Measurements from ENCODE around the gene GLIS1. TPM values are rescaled to one million over a fixed set of nuclear protein-coding genes. Genes with fewer than 3 reads are reported as not detected.
A peak's percentile ranks its signal among the peaks of the same experiment; 100 is the strongest.

GLIS1 gene
- total RNA-seq, 4 donors from 2014 or later, result 0.59 to 3.9 (median 0.75) TPM

- TF ChIP-seq EP300 (IDR thresholded peaks at IDR 0.05), result no peak
- TF ChIP-seq, protein P1, sequence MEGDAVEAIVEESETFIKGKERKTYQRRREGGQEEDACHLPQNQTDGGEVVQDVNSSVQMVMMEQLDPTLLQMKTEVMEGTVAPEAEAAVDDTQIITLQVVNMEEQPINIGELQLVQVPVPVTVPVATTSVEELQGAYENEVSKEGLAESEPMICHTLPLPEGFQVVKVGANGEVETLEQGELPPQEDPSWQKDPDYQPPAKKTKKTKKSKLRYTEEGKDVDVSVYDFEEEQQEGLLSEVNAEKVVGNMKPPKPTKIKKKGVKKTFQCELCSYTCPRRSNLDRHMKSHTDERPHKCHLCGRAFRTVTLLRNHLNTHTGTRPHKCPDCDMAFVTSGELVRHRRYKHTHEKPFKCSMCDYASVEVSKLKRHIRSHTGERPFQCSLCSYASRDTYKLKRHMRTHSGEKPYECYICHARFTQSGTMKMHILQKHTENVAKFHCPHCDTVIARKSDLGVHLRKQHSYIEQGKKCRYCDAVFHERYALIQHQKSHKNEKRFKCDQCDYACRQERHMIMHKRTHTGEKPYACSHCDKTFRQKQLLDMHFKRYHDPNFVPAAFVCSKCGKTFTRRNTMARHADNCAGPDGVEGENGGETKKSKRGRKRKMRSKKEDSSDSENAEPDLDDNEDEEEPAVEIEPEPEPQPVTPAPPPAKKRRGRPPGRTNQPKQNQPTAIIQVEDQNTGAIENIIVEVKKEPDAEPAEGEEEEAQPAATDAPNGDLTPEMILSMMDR (IDR thresholded peaks at IDR 0.05), result peak in 1 of 5 experiments; percentile 12
- no peak for TF ChIP-seq POLR2A (IDR thresholded peaks at IDR 0.05)
- H3K36me3 ChIP-seq, result no peaks in the 10 kb centered on the region
- H3K4me3 ChIP-seq, result no peak overlapping the region
- DNase-seq (ENCODE audit: low spot score in 2 of 2), result no peak
- peaks cover 0 to 5% of the 10 kb centered on the region in 2 donors for H3K27me3 ChIP-seq
- no peak overlapping the region for H3K27ac ChIP-seq
- H3K9me3 ChIP-seq, result no peaks in the 10 kb centered on the region
- no peaks in the 10 kb centered on the region for H3K4me1 ChIP-seq
- WGBS, 2 donors, result 49 to 50% methylated on average over 11 of the region's 11 CpGs
Measured at GRCh38 chr1:53715478-53715877, 23.5 kb downstream of the GLIS1 start.

DNA sequence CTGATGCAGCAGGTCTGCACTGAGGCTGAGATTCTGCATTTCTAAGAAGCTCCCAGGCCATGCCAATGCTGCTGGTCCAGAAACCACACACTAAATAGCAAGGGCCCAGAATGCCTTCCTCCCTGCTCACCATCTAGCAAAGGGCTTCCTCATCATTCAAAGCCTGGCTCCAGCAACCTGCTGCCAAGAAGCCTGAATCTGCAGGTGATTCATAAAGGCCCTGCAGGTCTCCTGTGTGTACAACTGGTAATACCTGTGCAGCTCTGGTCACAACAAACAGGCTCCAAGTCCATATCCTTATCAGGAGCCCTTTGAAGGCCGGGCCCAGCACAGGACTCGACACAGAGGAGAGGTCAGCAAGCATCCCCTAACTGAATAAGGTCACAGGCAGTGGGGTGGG lies 26.7 kb downstream of the GLIS1 start:
- Histone ChIP-seq H3K4me1 (no peaks in the 10 kb centered on the region), H3K36me3 (no peaks in the 10 kb centered on the region), H3K4me3 (no peak overlapping the region), H3K27me3 (peaks cover 0 to 5% of the 10 kb centered on the region in 2 donors), H3K27ac (no peak overlapping the region), H3K9me3 (no peaks in the 10 kb centered on the region)
- no peak for TF ChIP-seq POLR2A (IDR thresholded peaks at IDR 0.05)
- TF ChIP-seq EP300 (IDR thresholded peaks at IDR 0.05), result no peak
- TF ChIP-seq, protein P1 (IDR thresholded peaks at IDR 0.05), result no peak
- WGBS, 2 donors, result 95 to 100% methylated on average over 2 of the region's 2 CpGs
- DNase-seq (ENCODE audit: low spot score in 2 of 2), result no peak

DNA sequence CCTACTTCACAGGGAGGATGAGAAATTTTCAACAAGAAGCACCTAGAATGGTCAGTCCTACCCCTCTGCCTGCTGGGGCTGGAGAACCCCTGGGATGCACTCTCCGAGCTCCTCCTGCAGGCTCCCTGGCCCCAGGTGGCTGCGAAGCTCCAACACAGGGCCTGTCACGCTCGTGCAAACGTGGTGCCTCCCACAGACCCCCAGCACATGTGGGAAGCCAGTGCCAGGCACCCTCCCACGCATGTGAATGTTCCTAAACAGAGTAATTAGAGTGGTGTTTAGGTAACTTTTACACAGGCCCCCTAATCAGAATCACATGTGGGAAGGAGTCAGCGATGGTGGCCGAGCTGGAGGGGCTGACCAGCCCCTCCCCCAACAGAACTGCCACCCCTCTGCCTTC lies 28.4 kb downstream of the GLIS1 start:
- DNase-seq (ENCODE audit: low spot score in 2 of 2), result no peak
- H3K27ac ChIP-seq, result no peak overlapping the region
- WGBS, 2 donors, result 63 to 67% methylated on average over 6 to 8 of the region's 8 CpGs
- H3K4me3 ChIP-seq, result no peak overlapping the region
- TF ChIP-seq, protein P1 (IDR thresholded peaks at IDR 0.05), result no peak
- TF ChIP-seq POLR2A (IDR thresholded peaks at IDR 0.05) (no peak), EP300 (IDR thresholded peaks at IDR 0.05) (no peak)
- no peaks in the 10 kb centered on the region for H3K9me3 ChIP-seq
- no peaks in the 10 kb centered on the region for H3K4me1 ChIP-seq
- H3K36me3 ChIP-seq, result no peaks in the 10 kb centered on the region
- peaks cover 0 to 6% of the 10 kb centered on the region in 2 donors for H3K27me3 ChIP-seq

DNA sequence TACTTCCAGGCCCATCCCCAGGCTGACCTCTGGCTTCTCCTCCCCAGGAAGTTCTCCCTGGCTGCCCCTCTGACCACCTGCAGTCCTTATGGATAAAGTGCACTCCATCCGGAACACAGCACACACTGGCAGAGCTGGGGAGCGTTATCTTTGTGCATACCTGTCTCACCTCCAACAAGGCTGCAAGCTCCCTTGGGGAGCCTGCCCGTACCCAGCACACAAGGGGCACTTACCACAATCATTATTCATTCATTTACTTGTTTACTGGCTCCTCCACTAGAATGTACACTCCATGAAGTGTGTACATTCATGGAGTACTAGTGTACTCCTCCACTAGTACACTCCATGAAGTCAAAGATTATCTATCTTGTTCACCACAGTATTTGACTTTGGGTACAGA lies 30.3 kb downstream of the GLIS1 start:
- H3K9me3 ChIP-seq, result no peaks in the 10 kb centered on the region
- peaks cover 0 to 9% of the 10 kb centered on the region in 2 donors for H3K27me3 ChIP-seq
- no peak overlapping the region for H3K4me3 ChIP-seq
- 76 to 84% methylated on average over 3 of the region's 3 CpGs for WGBS, 2 donors
- H3K4me1 ChIP-seq, result no peaks in the 10 kb centered on the region
- TF ChIP-seq POLR2A (IDR thresholded peaks at IDR 0.05) (no peak), EP300 (IDR thresholded peaks at IDR 0.05) (no peak)
- DNase-seq (ENCODE audit: low spot score in 2 of 2), result no peak
- no peaks in the 10 kb centered on the region for H3K36me3 ChIP-seq
- H3K27ac ChIP-seq, result no peak overlapping the region

DNA sequence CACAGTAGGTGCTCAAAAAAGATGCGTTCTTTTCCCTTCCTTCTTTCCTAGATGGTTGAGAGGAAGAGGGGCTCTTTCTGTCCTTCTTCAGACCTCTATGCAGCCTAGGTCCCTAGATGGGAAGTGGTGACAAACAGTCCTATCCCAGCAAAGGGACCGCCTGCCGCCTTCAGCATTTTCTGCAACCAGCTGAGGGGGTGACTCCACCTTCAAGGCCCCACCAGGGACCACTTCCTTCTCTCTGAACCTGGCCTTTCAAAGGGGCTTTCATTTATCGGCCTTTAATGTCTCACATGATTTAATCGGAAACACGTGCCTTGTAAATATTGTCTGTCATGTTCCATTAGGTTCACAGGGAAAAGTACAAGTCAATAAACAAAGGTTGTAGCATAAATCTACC lies 32.6 kb downstream of the GLIS1 start:
- no peak overlapping the region for H3K27ac ChIP-seq
- 54 to 58% methylated on average over 6 of the region's 6 CpGs for WGBS, 2 donors
- H3K9me3 ChIP-seq, result no peaks in the 10 kb centered on the region
- H3K27me3 ChIP-seq, result peaks cover 0 to 9% of the 10 kb centered on the region in 2 donors
- no peaks in the 10 kb centered on the region for H3K4me1 ChIP-seq
- no peaks in the 10 kb centered on the region for H3K36me3 ChIP-seq
- no peak overlapping the region for H3K4me3 ChIP-seq
- TF ChIP-seq, protein P1 (IDR thresholded peaks at IDR 0.05), result no peak
- TF ChIP-seq POLR2A (IDR thresholded peaks at IDR 0.05) (no peak), EP300 (IDR thresholded peaks at IDR 0.05) (no peak)
- no peak for DNase-seq (ENCODE audit: low spot score in 2 of 2)
